ENCODE results near the gene YPEL5.

GRCh38 chr2:30115981-30116285 is 30.9 kb upstream of the YPEL5 start:
- TF ChIP-seq POLR2A (IDR thresholded peaks at IDR 0.05) (no peak), CTCF (IDR thresholded peaks at IDR 0.05) (no peak)
